HG03097 (cell line): ENCODE results near the gene CLEC4G.
"Not testable (repeated sequence)": the region's sequence is repeated elsewhere in the genome, so short reads cannot be mapped to it uniquely, and the experiment has no call there.

Experiments used
- ATAC-seq: cut with Tn5 transposase; IDR thresholded peaks from one replicate; pipeline ENCODE4 v1.9.1; 2021; ENCODE audit not compliant: unreplicated experiment, low FRiP score

The CLEC4G gene, protein sequence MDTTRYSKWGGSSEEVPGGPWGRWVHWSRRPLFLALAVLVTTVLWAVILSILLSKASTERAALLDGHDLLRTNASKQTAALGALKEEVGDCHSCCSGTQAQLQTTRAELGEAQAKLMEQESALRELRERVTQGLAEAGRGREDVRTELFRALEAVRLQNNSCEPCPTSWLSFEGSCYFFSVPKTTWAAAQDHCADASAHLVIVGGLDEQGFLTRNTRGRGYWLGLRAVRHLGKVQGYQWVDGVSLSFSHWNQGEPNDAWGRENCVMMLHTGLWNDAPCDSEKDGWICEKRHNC

GRCh38 chr19:7732045-7732444 lies at the start of gene CLEC4G:
Gene CLEC4G, minus strand, starts transcription at chr19:7732110. Its CDS starts 8 bp downstream, at chr19:7732102.
- ATAC-seq: no peak

- ATAC-seq: no peak
These were observed 49.2 kb upstream of the CLEC4G start for GRCh38 chr19:7781157-7781556.

GRCh38 chr19:7779631-7780486 lies 47.9 kb upstream of the CLEC4G start:
- ATAC-seq: no peak

- ATAC-seq: no peak
These were observed 46.2 kb upstream of the CLEC4G start for GRCh38 chr19:7778081-7778480.

- ATAC-seq: no peak
These were observed 43.9 kb upstream of the CLEC4G start for GRCh38 chr19:7775761-7776160.

- ATAC-seq: no peak
These were observed 41.9 kb upstream of the CLEC4G start for GRCh38 chr19:7773841-7774240.

GRCh38 chr19:7772752-7773291 lies 40.9 kb upstream of the CLEC4G start:
- ATAC-seq: no peak

DNA sequence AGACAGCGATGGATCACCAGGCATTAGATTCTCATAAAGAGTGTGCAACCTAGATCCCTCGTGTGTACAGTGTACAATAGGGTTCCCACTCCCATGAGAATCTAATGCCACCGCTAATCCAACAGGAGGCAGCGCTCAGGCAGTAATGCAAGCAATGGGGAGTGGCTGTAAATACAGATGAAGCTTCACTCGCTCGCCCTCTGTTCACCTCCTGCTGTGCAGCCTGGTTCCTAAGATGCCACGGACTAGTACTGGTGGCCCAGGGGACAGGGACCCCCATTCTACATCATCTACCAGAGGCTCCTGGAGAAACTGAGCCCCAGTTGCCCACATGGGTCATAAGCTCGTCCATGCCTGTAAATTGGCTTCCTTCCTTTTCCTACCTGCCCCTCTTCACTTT lies 39.2 kb upstream of the CLEC4G start:
- ATAC-seq: no peak

- no peak for ATAC-seq
These were observed 37.3 kb upstream of the CLEC4G start for GRCh38 chr19:7769171-7769570.

DNA sequence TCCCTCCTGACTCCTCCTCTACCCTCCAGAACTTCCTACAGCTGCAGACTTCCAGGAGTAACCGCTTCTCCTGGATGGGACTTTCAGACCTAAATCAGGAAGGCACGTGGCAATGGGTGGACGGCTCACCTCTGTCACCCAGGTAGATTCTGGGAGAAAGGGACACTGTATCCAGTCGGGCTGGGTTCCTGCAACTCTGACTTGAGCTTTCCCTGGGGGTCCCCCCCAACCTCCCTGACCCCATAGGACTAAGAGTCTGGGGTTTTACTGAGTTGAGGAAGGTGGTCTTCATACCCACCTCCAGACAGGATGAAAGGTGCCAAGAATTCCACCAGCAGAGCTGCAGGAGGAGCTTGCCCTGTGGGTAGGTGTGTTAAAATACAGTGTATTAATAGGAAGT lies 35.6 kb upstream of the CLEC4G start:
- no peak for ATAC-seq

- no peak for ATAC-seq
These were observed 34.6 kb upstream of the CLEC4G start for GRCh38 chr19:7766535-7766934.

DNA sequence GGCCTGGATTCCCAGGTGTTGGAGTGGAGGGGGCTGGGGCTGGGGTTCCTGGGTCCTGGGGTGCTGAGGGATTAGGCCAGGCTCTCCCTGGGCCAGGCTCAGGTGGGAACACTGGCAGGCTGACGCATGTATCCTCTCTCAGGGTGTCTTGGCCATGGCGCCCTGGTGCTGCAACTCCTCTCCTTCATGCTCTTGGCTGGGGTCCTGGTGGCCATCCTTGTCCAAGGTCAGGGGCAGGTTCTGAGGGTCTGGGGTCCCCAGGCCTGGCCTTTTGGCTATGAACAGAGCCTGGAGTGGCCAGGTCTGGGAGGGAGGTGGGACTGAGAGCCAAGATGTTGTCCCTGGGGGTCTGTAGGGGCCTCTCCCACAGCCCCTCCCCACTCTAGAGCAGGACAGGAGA lies 33.1 kb upstream of the CLEC4G start:
- not testable (repeated sequence) for ATAC-seq

- not testable (repeated sequence) for ATAC-seq
These were observed 32.2 kb upstream of the CLEC4G start for GRCh38 chr19:7764157-7764556.

- ATAC-seq: no peak
These were observed 31.8 kb upstream of the CLEC4G start for GRCh38 chr19:7763696-7764095.

DNA sequence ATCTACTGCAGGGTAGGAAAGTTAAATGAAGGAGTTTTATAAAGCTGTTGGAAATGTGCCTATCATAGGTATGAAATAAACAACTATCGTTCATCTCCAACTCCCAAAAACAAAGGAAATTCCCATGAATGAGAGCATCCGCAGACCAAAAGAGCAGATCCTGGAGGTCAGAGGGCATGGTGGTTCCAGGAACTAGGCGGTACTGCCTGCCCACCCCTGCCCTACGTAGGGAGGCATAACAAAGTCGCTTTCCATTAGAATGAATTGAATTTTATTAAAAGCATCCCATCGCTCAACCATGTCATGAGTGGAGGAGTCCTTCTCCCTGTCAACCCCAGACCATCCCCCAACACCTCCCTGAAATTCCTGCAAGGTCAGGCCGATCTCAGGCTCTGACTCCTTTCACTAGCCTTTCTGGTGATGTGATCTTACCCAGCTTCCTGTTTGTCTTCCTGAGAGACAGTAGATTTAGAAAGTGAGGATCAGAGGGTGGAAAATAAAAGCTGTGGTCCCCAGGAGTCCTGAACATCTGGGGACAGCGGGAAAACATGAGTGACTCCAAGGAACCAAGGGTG lies 30.9 kb upstream of the CLEC4G start, which contains the start of gene CLEC4M:
CLEC4M (plus strand) TSS at position 525 of the 575 bp plus-strand sequence; CDS start at position 549, 24 bp downstream.
- no peak for ATAC-seq

- no peak for ATAC-seq
These were observed 27.2 kb upstream of the CLEC4G start for GRCh38 chr19:7759156-7759555.

DNA sequence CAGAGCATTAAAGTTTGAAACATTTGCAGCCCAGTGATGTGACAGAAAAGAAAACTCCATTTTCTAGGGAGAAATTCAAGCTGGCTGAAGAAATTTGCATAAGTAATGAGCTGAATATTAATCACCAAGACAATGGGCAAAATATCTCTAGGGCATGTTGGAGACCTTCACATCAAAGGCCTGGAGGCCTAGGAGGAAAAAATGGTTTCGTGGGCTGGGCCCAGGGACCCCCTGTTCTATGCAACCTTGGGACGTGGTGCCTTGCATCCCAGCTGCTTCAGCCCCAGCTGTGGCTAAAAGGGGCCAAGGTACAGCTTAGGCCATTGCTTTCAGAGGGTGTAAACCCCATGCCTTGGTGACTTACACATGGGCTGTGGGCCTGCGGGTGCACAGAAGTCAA lies 25.4 kb upstream of the CLEC4G start:
- no peak for ATAC-seq

GRCh38 chr19:7756258-7756657 lies 24.3 kb upstream of the CLEC4G start:
- ATAC-seq: no peak

DNA sequence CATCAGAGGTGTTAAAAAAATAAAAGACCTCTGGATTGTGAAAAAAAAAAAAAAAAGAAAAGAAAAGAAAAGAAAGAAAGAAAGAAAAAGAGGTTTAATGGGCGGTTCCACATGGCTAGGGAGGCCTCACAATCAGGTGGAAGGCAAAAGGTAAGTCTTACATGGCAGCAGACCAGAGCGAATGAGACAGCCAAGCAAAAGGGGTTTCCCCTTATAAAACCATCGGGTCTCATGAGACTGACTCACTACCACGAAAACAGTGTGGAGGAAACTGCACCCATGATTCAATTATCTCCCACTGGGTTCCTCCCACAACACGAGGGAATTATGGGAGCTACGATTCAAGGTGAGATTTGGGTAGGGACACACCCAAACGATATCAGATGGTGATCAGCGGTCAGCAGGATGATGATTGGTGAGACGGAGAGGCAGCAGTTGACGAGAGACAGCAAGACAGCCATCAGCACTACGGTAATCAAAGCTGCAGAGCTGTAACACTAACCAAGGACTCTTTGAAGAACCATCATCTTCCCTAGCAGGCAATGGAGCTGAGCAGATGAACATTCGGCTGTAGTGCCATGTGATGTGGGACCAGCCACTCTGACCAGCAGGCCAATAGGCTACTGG lies 19.4 kb upstream of the CLEC4G start:
- no peak for ATAC-seq

GRCh38 chr19:7748756-7749155 lies 16.8 kb upstream of the CLEC4G start:
- no peak for ATAC-seq

GRCh38 chr19:7748171-7748570 lies 16.3 kb upstream of the CLEC4G start:
- no peak for ATAC-seq
